Activated CD4-positive, alpha-beta T cell treated with anti-CD3 and anti-CD28 coated beads for 24 hours (primary cell): ENCODE results near the gene BCL7B.
A peak's percentile ranks its signal among the peaks of the same experiment; 100 is the strongest.
"Not testable (repeated sequence)": the region's sequence is repeated elsewhere in the genome, so short reads cannot be mapped to it uniquely, and the experiment has no call there.

Experiments
- DNase-seq, 2 donors: peaks; one replicate each; pipeline ENCODE4 v3.0.0-alpha.2; 2020; ENCODE audit warnings: low read depth in 2 of 2

Gene BCL7B

GRCh38 chr7:73535918-73536317, 21.6 kb downstream of the BCL7B start:
- DNase-seq, result not testable (repeated sequence)

GRCh38 chr7:73533742-73534141, 23.7 kb downstream of the BCL7B start:
- no peak for DNase-seq

GRCh38 chr7:73532224-73532623, 25.3 kb downstream of the BCL7B start:
- no peak for DNase-seq

GRCh38 chr7:73530800-73531199, 26.7 kb downstream of the BCL7B start:
- no peak for DNase-seq

- no peak for DNase-seq
Measured at GRCh38 chr7:73526896-73527821, 30.3 kb downstream of the BCL7B start.

- not testable (repeated sequence) for DNase-seq
Measured at GRCh38 chr7:73526158-73526494, 31.4 kb downstream of the BCL7B start.

GRCh38 chr7:73522105-73522872, 35.2 kb downstream of the BCL7B start, which contains the start of gene BAZ1B:
TSS of gene BAZ1B (minus strand) at chr7:73522293. CDS start at chr7:73521933, 360 bp downstream.
- DNase-seq, result peak; percentile 93 to 96

- peak; percentile 49 to 55 for DNase-seq
Measured at GRCh38 chr7:73521636-73522104, 35.8 kb downstream of the BCL7B start.

- DNase-seq, result no peak
Measured at GRCh38 chr7:73520673-73521635, 36.5 kb downstream of the BCL7B start.

- no peak for DNase-seq
Measured at GRCh38 chr7:73519867-73520672, 37.4 kb downstream of the BCL7B start.

- DNase-seq, result no peak
Measured at GRCh38 chr7:73518470-73518869, 39.0 kb downstream of the BCL7B start.

- no peak for DNase-seq
Measured at GRCh38 chr7:73517241-73517995, 40.1 kb downstream of the BCL7B start.

- no peak for DNase-seq
Measured at GRCh38 chr7:73515178-73515577, 42.3 kb downstream of the BCL7B start.

GRCh38 chr7:73512018-73512780, 45.3 kb downstream of the BCL7B start:
- no peak for DNase-seq

- no peak for DNase-seq
Measured at GRCh38 chr7:73509463-73509862, 48.0 kb downstream of the BCL7B start.

GRCh38 chr7:73507556-73507955, 49.9 kb downstream of the BCL7B start:
- no peak for DNase-seq

GRCh38 chr7:73504920-73505319, 52.6 kb downstream of the BCL7B start:
- no peak for DNase-seq

GRCh38 chr7:73504017-73504416, 53.5 kb downstream of the BCL7B start:
- DNase-seq, result no peak

- DNase-seq, result no peak
Measured at GRCh38 chr7:73503229-73503628, 54.3 kb downstream of the BCL7B start.
